K562 (cell line): ENCODE data around the gene CLIP1. TPM values are rescaled to one million over a fixed set of nuclear protein-coding genes. Genes with fewer than 3 reads are reported as not detected.

Experiments
- ATF2 ChIP-seq: sonication (generic); formaldehyde crosslinking; IDR thresholded peaks from 2 replicates; pipeline ENCODE4 v1.8.1; 2022; ENCODE audit warnings: missing genetic modification reagents
- C11orf30 ChIP-seq: fragments of 450-650 bp; IDR thresholded peaks from 2 replicates; pipeline ENCODE4 v1.6.1; 2016; ENCODE audit warnings: low read depth, mild to moderate bottlenecking
- CC2D1A ChIP-seq: fragments of 450-650 bp; IDR thresholded peaks from 2 replicates; pipeline ENCODE4 v1.6.1; 2017; ENCODE audit warnings: mild to moderate bottlenecking
- CEBPB ChIP-seq: fragments of 450-650 bp; IDR thresholded peaks from 2 replicates; pipeline ENCODE4 v1.6.1; 2016; ENCODE audit warnings: missing genetic modification characterization, missing compliant biosample characterization
- E2F8 ChIP-seq: fragments of 450-650 bp; IDR thresholded peaks from 2 replicates; pipeline ENCODE4 v1.7.1; 2018; ENCODE audit warnings: mild to moderate bottlenecking, low read depth; ENCODE audit not compliant: partially characterized antibody
- EZH2 ChIP-seq: IDR thresholded peaks from 2 replicates; pipeline ENCODE4 v1.6.1; 2012; ENCODE audit warnings: low read depth, mild to moderate bottlenecking, inconsistent platforms, low read length, borderline replicate concordance
- GTF2F1 ChIP-seq: IDR thresholded peaks from 2 replicates; pipeline ENCODE4 v1.6.1; 2011; ENCODE audit warnings: low read depth, low read length, improper control_type of control experiment
- HDAC3 ChIP-seq: fragments of 450-650 bp; IDR thresholded peaks from 2 replicates; pipeline ENCODE4 v1.6.1; 2018; ENCODE audit warnings: borderline replicate concordance, mild to moderate bottlenecking, moderate library complexity; ENCODE audit not compliant: partially characterized antibody
- LCOR ChIP-seq: sonication (generic); formaldehyde crosslinking; IDR thresholded peaks from 2 replicates; pipeline ENCODE4 v1.8.0; 2022; ENCODE audit warnings: mild to moderate bottlenecking, missing genetic modification reagents
- MED1 ChIP-seq: sonication (generic); formaldehyde crosslinking; IDR thresholded peaks from 2 replicates; pipeline ENCODE4 v1.8.1; 2023; ENCODE audit warnings: missing genetic modification reagents, borderline replicate concordance
- NCOR1 ChIP-seq: fragments of 450-650 bp; IDR thresholded peaks from 2 replicates; pipeline ENCODE4 v1.6.1; 2016; ENCODE audit warnings: mild to moderate bottlenecking, moderate library complexity
- NFYB ChIP-seq: IDR thresholded peaks from 2 replicates; pipeline ENCODE4 v1.6.1; 2011; ENCODE audit warnings: mild to moderate bottlenecking, moderate library complexity; ENCODE audit not compliant: insufficient read length; ENCODE audit errors: extremely low read depth
- RBM39 ChIP-seq: fragments of 200-400 bp; formaldehyde crosslinking; optimal IDR thresholded peaks from 2 replicates; pipeline ENCODE3; 2018; ENCODE audit warnings: low read depth, low read length
- SMARCA5 ChIP-seq: fragments of 450-650 bp; IDR thresholded peaks from 2 replicates; pipeline ENCODE4 v1.6.1; 2016
- SMC3 ChIP-seq: conservative IDR thresholded peaks from 2 replicates; pipeline ENCODE4 v1.6.1; 2011; ENCODE audit warnings: low read depth, low read length, improper control_type of control experiment; ENCODE audit not compliant: insufficient read depth
- TEAD2 ChIP-seq: fragments of 450-650 bp; IDR thresholded peaks from 2 replicates; pipeline ENCODE4 v1.6.1; 2016; ENCODE audit warnings: missing genetic modification characterization, control low read depth, missing compliant biosample characterization
- TSC22D4 ChIP-seq: fragments of 450-650 bp; IDR thresholded peaks from 2 replicates; pipeline ENCODE4 v1.6.1; 2016; ENCODE audit warnings: missing genetic modification characterization, missing biosample characterization, control low read depth
- ZNF280B ChIP-seq: fragments of 250-450 bp; sonication (Bioruptor Pico); IDR thresholded peaks from 2 replicates; pipeline ENCODE4 v1.5.1; 2021; ENCODE audit warnings: mild to moderate bottlenecking
- ZNF311 ChIP-seq: fragments of 250-450 bp; sonication (Bioruptor Pico); IDR thresholded peaks from 2 replicates; pipeline ENCODE4 v1.4.0; 2020; ENCODE audit warnings: mild to moderate bottlenecking, moderate library complexity
- ZNF316 ChIP-seq: fragments of 450-650 bp; IDR thresholded peaks from 2 replicates; pipeline ENCODE4 v1.6.1; 2016
- ZNF584 ChIP-seq: fragments of 200-800 bp; sonication (Bioruptor generic); IDR thresholded peaks from 2 replicates; pipeline ENCODE4 v1.6.1; 2016; ENCODE audit warnings: low read depth, mild to moderate bottlenecking, missing genetic modification characterization, missing compliant biosample characterization
- polyA plus RNA-seq, 8 experiments: library from polyadenylated mRNA; depleted of rRNA in 4 of 8; stranded (reverse) in 5 of 8; unstranded in 3 of 8; fragments of >200 nt; fragmentation: Nextera tagmentation in 2 of 8; fragmentation: Illumina TruSeq in 1 of 8; extraction: Ambion mirVana in 2 of 8; extraction: Trizol in 1 of 8; gene quantifications; 2 replicates each; pipeline versions ENCODE4 v1.2.1 to v1.2.3, GENCODE V29; 2011 to 2014; ENCODE audit warnings: inconsistent platforms in 1 of 8, missing spikeins in 1 of 8
- total RNA-seq, 7 experiments: library from RNA; depleted of rRNA in 6 of 7; stranded (reverse); fragments of >200 nt in 6 of 7; fragmentation: Illumina TruSeq in 2 of 7; extraction: Trizol in 2 of 7; gene quantifications; 2 replicates each; pipeline versions ENCODE4 v1.2.1 to v1.2.3, GENCODE V29; 2011 to 2021; ENCODE audit warnings: low replicate concordance in 1 of 7
- TF ChIP-seq, protein P1 (sequence below): fragments of 250-450 bp; sonication (Bioruptor Pico); IDR thresholded peaks from 2 replicates; pipeline ENCODE4 v1.5.0; 2020; ENCODE audit warnings: mild to moderate bottlenecking, borderline replicate concordance

CLIP1 gene
- total and polyA plus RNA-seq, 9 of the 15 experiments (the other 6 are each of a cell fraction or from before 2014, with no cell fraction given) = 5.8 to 33.9 (median 27.6) TPM

- TF ChIP-seq SMC3 (peak; percentile 61), TEAD2 (tag) (no peak), HDAC3 (peak; percentile 42), SMARCA5 (peak; percentile 66), EZH2 (no peak), NFYB (no peak), ZNF280B (CRISPR knock-in tag) (no peak), GTF2F1 (0 out of 2 replicates have a peak, but pooled peaks have one; percentile 23), MED1 (CRISPR knock-in tag) (no peak), CEBPB (tag) (peak; percentile 97), TSC22D4 (tag) (no peak), ATF2 (no peak), CC2D1A (peak; percentile 69), ZNF316 (peak; percentile 81), RBM39 (no peak), LCOR (CRISPR knock-in tag) (no peak), ZNF311 (CRISPR knock-in tag) (no peak), E2F8 (peak; percentile 26), C11orf30 (peak; percentile 89), ZNF584 (CRISPR knock-in tag) (no peak; the same call in 1 of the 2 replicates), NCOR1 (peak; percentile 49)
- TF ChIP-seq, protein P1, sequence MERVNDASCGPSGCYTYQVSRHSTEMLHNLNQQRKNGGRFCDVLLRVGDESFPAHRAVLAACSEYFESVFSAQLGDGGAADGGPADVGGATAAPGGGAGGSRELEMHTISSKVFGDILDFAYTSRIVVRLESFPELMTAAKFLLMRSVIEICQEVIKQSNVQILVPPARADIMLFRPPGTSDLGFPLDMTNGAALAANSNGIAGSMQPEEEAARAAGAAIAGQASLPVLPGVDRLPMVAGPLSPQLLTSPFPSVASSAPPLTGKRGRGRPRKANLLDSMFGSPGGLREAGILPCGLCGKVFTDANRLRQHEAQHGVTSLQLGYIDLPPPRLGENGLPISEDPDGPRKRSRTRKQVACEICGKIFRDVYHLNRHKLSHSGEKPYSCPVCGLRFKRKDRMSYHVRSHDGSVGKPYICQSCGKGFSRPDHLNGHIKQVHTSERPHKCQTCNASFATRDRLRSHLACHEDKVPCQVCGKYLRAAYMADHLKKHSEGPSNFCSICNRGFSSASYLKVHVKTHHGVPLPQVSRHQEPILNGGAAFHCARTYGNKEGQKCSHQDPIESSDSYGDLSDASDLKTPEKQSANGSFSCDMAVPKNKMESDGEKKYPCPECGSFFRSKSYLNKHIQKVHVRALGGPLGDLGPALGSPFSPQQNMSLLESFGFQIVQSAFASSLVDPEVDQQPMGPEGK = no peak
These were observed 22.7 kb downstream of the CLIP1 start (continued) for GRCh38 chr12:122399592-122400373.
